Osteoblast (primary cell): Measurements from ENCODE around the gene IFT52. TPM values are rescaled to one million over a fixed set of nuclear protein-coding genes. Genes with fewer than 3 reads are reported as not detected.

Source experiments
- DNase-seq: peaks from one replicate; pipeline ENCODE4 v3.0.0; 2011; ENCODE audit warnings: low spot score, mixed read lengths; ENCODE audit not compliant: insufficient read length; ENCODE audit errors: missing footprints
- H2AFZ ChIP-seq: 2 replicates; pipeline ENCODE4 v1.6.0; 2011; ENCODE audit warnings: mild to moderate bottlenecking, low read length
- H3K27ac ChIP-seq: 2 replicates; pipeline ENCODE4 v1.5.1; 2011; ENCODE audit warnings: mild to moderate bottlenecking, low read depth, low read length, moderate library complexity
- H3K27me3 ChIP-seq: 2 replicates; pipeline ENCODE4 v1.6.0; 2012; ENCODE audit warnings: mild to moderate bottlenecking, control low read depth, inconsistent platforms, low read length, moderate library complexity; ENCODE audit not compliant: insufficient read depth
- H3K36me3 ChIP-seq: 2 replicates; pipeline ENCODE4 v1.5.1; 2011; ENCODE audit warnings: mild to moderate bottlenecking, low read length, control low read depth, moderate library complexity; ENCODE audit not compliant: insufficient read depth
- H3K4me1 ChIP-seq: 2 replicates; pipeline ENCODE4 v1.5.1; 2011; ENCODE audit warnings: mild to moderate bottlenecking, low read length, control low read depth, moderate library complexity; ENCODE audit not compliant: insufficient read depth
- H3K4me2 ChIP-seq: 2 replicates; pipeline ENCODE4 v1.6.0; 2011; ENCODE audit warnings: mild to moderate bottlenecking, low read length; ENCODE audit not compliant: insufficient read depth
- H3K4me3 ChIP-seq: fragments of 200-600 bp; sonication (generic); 3 replicates; pipeline ENCODE4 v1.5.1; 2012; ENCODE audit warnings: mild to moderate bottlenecking, low read length, inconsistent platforms; ENCODE audit not compliant: insufficient read depth
- H3K79me2 ChIP-seq: 2 replicates; pipeline ENCODE4 v1.6.0; 2012; ENCODE audit warnings: mild to moderate bottlenecking, low read length, control low read depth, inconsistent platforms; ENCODE audit not compliant: insufficient read depth
- H3K9me3 ChIP-seq: 2 replicates; pipeline ENCODE4 v1.5.1; 2011; ENCODE audit warnings: low read depth, low read length, control low read depth
- H4K20me1 ChIP-seq: 2 replicates; pipeline ENCODE4 v1.6.0; 2012; ENCODE audit warnings: mild to moderate bottlenecking, low read length, control low read depth; ENCODE audit not compliant: insufficient read depth
- total RNA-seq: library from RNA; depleted of rRNA; stranded (reverse); fragments of >200 nt; gene quantifications from 2 replicates; pipeline ENCODE4 v1.2.3, GENCODE V29; 2012
- TF ChIP-seq, protein P1 (sequence below): IDR thresholded peaks from 2 replicates; pipeline ENCODE4 v1.5.1; 2011; ENCODE audit warnings: mild to moderate bottlenecking, low read depth, low read length, moderate library complexity; ENCODE audit errors: extremely low read depth

The IFT52 gene
- total RNA-seq, 1 donor = 63.0 TPM

DNA sequence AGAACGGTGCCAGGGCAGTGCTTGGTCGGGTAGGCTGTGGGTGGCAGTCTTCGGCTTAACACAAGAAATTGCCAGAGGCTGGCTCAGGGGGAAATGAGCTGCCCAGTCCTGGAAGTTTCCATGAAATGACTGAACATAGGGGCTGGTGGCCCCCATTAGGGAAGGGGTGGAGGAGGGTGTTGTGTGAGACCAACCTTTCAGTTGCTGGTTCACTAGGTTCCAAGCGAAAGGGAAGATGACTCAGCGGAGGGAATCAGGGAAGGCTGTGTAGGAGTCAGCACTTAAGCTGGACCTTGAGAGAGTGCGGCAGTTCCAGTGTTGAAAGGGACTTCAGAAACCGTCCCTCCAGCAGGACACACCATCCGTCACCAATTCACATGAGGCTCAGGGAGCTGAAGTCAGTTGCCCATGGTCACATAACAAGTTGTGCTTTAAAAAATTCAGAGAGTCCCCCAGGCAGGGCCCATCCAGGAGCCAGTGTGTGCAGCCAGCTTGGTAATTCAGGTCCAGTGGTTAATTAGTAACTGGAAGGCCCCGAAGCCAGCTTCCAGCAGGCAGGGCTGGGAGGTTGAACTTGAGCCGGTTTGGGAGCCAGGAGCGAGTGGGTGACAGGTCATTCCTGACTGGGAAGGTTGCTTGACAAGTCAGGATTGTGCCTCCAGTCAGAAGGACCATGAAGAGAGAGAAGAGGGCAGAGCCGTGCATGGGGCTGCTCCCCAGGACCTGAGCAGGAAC, 32.2 kb upstream of the IFT52 start, which contains the start of gene SGK2:
SGK2 (plus strand) TSS at position 616 of the 735 bp plus-strand sequence. CDS start 7,469 bp downstream, outside the sequence.
- H3K4me3 ChIP-seq = no peak within 1 kb of the TSS
- no peaks in the 10 kb centered on the region for H3K27me3 ChIP-seq
- no peaks in the 10 kb centered on the region for H3K36me3 ChIP-seq
- H3K79me2 ChIP-seq = no peaks in the 10 kb centered on the region
- no peak within 1 kb of the TSS for H3K4me2 ChIP-seq
- TF ChIP-seq, protein P1, sequence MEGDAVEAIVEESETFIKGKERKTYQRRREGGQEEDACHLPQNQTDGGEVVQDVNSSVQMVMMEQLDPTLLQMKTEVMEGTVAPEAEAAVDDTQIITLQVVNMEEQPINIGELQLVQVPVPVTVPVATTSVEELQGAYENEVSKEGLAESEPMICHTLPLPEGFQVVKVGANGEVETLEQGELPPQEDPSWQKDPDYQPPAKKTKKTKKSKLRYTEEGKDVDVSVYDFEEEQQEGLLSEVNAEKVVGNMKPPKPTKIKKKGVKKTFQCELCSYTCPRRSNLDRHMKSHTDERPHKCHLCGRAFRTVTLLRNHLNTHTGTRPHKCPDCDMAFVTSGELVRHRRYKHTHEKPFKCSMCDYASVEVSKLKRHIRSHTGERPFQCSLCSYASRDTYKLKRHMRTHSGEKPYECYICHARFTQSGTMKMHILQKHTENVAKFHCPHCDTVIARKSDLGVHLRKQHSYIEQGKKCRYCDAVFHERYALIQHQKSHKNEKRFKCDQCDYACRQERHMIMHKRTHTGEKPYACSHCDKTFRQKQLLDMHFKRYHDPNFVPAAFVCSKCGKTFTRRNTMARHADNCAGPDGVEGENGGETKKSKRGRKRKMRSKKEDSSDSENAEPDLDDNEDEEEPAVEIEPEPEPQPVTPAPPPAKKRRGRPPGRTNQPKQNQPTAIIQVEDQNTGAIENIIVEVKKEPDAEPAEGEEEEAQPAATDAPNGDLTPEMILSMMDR = no peak
- H3K4me1 ChIP-seq = no peaks in the 10 kb centered on the region
- no peaks in the 10 kb centered on the region for H3K9me3 ChIP-seq
- peak; percentile 95 for DNase-seq
- no peaks in the 10 kb centered on the region for H4K20me1 ChIP-seq
- H3K27ac ChIP-seq = no peak within 1 kb of the TSS
- H2AFZ ChIP-seq = no peak within 1 kb of the TSS

- TF ChIP-seq, protein P1 = no peak
- H3K27ac ChIP-seq = no peak overlapping the region
- no peaks in the 10 kb centered on the region for H3K9me3 ChIP-seq
- DNase-seq = no peak
- no peak overlapping the region for H3K4me3 ChIP-seq
- H2AFZ ChIP-seq = no peak overlapping the region
- no peaks in the 10 kb centered on the region for H3K79me2 ChIP-seq
- H3K27me3 ChIP-seq = no peaks in the 10 kb centered on the region
- H3K36me3 ChIP-seq = no peaks in the 10 kb centered on the region
- no peak overlapping the region for H3K4me2 ChIP-seq
- H4K20me1 ChIP-seq = no peaks in the 10 kb centered on the region
- no peaks in the 10 kb centered on the region for H3K4me1 ChIP-seq
These were observed 31.4 kb upstream of the IFT52 start for GRCh38 chr20:43559147-43559987.

DNA sequence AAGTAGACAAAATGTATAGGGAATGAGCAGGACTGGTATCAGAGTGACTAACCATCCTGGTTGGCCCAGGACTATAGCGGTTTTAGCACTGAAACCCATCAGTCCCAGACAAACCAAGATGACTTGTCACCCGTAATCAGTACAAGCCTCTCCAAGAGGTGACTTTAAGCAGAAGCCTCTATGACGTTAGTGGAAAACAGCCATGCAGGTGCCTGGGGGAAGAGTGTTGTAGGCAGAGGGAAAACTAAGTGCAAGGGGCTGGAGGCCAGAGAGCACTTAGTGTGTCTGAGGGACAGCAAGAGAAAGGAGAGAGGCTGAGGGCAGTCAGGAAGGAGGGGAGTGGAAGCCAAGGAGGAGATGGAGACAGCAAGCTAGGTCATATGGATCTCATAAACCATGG, 29.8 kb upstream of the IFT52 start:
- Histone ChIP-seq H3K4me3 (no peak overlapping the region), H2AFZ (no peak overlapping the region), H3K27ac (no peak overlapping the region), H3K4me1 (no peaks in the 10 kb centered on the region), H4K20me1 (no peaks in the 10 kb centered on the region), H3K4me2 (no peak overlapping the region), H3K9me3 (no peaks in the 10 kb centered on the region), H3K27me3 (no peaks in the 10 kb centered on the region), H3K79me2 (no peaks in the 10 kb centered on the region), H3K36me3 (no peaks in the 10 kb centered on the region)
- DNase-seq = no peak
- TF ChIP-seq, protein P1 = no peak

DNA sequence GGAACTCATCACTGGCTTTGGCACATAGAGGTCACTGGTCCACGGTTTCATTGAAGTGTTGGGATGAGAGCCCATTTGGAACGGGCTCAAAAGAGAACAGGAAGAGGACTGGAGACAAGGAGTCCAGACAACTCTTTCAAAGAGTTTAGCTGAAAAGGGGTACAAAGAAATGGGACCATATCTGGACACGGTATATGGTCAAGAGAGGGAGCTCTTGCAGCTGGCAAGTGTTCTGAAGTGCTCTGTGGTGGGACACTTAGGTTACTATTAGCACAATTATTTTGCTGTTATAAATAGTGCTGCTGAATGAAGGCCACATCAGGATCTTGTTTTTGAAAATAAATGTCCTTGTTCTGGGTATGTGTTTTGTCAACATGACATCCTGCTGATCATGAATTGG, 27.3 kb upstream of the IFT52 start:
- H4K20me1 ChIP-seq = no peaks in the 10 kb centered on the region
- no peak overlapping the region for H2AFZ ChIP-seq
- H3K9me3 ChIP-seq = no peaks in the 10 kb centered on the region
- H3K4me2 ChIP-seq = no peak overlapping the region
- TF ChIP-seq, protein P1 = peak; percentile 35
- H3K4me1 ChIP-seq = no peaks in the 10 kb centered on the region
- no peak overlapping the region for H3K27ac ChIP-seq
- no peaks in the 10 kb centered on the region for H3K27me3 ChIP-seq
- no peak overlapping the region for H3K4me3 ChIP-seq
- no peaks in the 10 kb centered on the region for H3K79me2 ChIP-seq
- no peaks in the 10 kb centered on the region for H3K36me3 ChIP-seq
- no peak for DNase-seq
